ENCODE measurements around the gene PCBD1.

Gene PCBD1

GRCh38 chr10:70838270-70838805 is 50.0 kb downstream of the PCBD1 start:
- TF ChIP-seq ZFX (IDR thresholded peaks at IDR 0.05; ENCODE audit: borderline replicate concordance) = no peak
- TF ChIP-seq CTCF (IDR thresholded peaks at IDR 0.05) = no peak
- no peak overlapping the region for H3K27ac ChIP-seq

GRCh38 chr10:70837660-70838059 is 50.7 kb downstream of the PCBD1 start:
- H3K27ac ChIP-seq = no peak overlapping the region
- no peak for TF ChIP-seq CTCF (IDR thresholded peaks at IDR 0.05)
- TF ChIP-seq ZFX (IDR thresholded peaks at IDR 0.05; ENCODE audit: borderline replicate concordance) = no peak

- TF ChIP-seq ZFX (IDR thresholded peaks at IDR 0.05; ENCODE audit: borderline replicate concordance) = no peak
- no peak overlapping the region for H3K27ac ChIP-seq
These were observed 52.0 kb downstream of the PCBD1 start for GRCh38 chr10:70836319-70836718.

GRCh38 chr10:70834441-70835151 is 53.8 kb downstream of the PCBD1 start:
- H3K27ac ChIP-seq = no peak overlapping the region
- no peak for TF ChIP-seq ZFX (IDR thresholded peaks at IDR 0.05; ENCODE audit: borderline replicate concordance)
- no peak for TF ChIP-seq CTCF (IDR thresholded peaks at IDR 0.05)

- no peak overlapping the region for H3K27ac ChIP-seq
- no peak for TF ChIP-seq ZFX (IDR thresholded peaks at IDR 0.05; ENCODE audit: borderline replicate concordance)
- TF ChIP-seq CTCF (IDR thresholded peaks at IDR 0.05) = no peak
These were observed 54.3 kb downstream of the PCBD1 start for GRCh38 chr10:70834021-70834420.

GRCh38 chr10:70833601-70834000 is 54.8 kb downstream of the PCBD1 start:
- TF ChIP-seq ZFX (IDR thresholded peaks at IDR 0.05; ENCODE audit: borderline replicate concordance) = no peak
- no peak for TF ChIP-seq CTCF (IDR thresholded peaks at IDR 0.05)
- H3K27ac ChIP-seq = no peak overlapping the region

Data from 22Rv1 (cell line).